A549 treated with DMSO at 1 μM for 4 hours (cell line): ENCODE data around the gene STARD6. TPM values are rescaled to one million over a fixed set of nuclear protein-coding genes. Genes with fewer than 3 reads are reported as not detected.

Source experiments
- total RNA-seq: library from RNA; stranded (reverse); fragments of 200-300 nt; extraction: Qiagen RNA extraction; gene quantifications from 5 replicates; pipeline ENCODE4 v1.2.3, GENCODE V29; 2022; ENCODE audit warnings: low read depth

The STARD6 gene
- not detected in 5 replicates for total RNA-seq

GRCh38 chr18:54357660-54358494 lies at the start of gene STARD6, which contains the start of gene C18orf54:
Gene STARD6, minus strand, starts transcription at chr18:54357858. Its CDS starts 3,285 bp downstream, at chr18:54354573.
Gene C18orf54, plus strand, starts transcription at chr18:54357906. Its CDS starts 2,667 bp downstream, at chr18:54360573.

Other genes starting within 250 kb of the STARD6 start
- gene MBD2, start 133.2 kb downstream of the STARD6 start, total RNA-seq: 30.9 to 59.4 TPM (median 51.2 TPM) in 5 replicates
- gene POLI, start 88.3 kb downstream of the STARD6 start, total RNA-seq: 5.6 to 9.3 TPM (median 7.7 TPM) in 5 replicates
- 2.1 to 3.5 TPM (median 2.8 TPM) in 5 replicates for gene C18orf54, start within 50 bp of the STARD6 start, total RNA-seq
- not detected in 5 replicates for gene DYNAP, start 233.4 kb upstream of the STARD6 start, total RNA-seq